NCI-H1092 (cell line): ENCODE measurements around the gene AP1S3.
"Not testable (repeated sequence)": the region's sequence is repeated elsewhere in the genome, so short reads cannot be mapped to it uniquely, and the experiment has no call there.

Experiments used
- DNase-seq: peaks from one replicate; lab custom pipeline; 2025; lab: John Stamatoyannopoulos, UW

AP1S3 gene

DNA sequence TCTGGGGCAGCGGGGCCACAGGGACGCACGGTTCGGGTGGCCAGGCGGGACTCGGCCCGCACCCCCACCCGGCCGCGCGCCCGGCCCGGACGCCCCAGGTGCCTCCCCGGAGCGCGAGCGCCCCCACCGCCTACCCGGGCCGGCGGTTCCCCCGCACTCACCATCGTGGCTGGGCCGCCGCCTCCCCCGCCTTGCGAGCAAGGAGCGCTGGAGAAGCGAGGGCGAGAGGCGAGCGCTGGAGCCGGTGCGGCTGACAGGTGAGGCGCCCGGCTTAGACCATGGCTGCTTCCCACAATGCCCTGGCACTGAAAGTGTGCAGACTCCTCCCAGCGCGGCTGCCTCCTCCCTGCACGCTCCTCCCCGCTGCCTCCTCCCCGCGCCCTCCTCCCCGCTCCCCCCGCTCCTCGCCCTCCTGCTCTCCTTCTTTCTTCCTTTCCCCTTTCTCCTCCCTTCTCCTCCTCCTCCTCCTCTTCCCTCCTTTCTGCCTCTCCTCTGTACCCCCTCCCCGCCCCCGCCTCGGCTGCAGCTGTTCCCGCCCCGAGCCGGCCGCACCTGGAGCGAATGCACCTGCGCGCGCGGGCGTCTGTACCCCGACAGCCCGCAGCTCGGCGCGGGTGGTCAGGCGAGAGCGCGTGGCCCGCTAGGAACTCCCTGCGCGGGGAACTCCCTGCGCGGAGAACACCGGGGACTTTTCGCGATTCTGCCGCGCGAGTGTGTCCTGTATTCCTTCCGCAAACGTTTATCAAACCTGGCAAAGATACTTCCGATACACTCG, at the start of gene AP1S3:
Gene AP1S3 (minus strand): TSS at position 296 of the 775 bp plus-strand sequence. CDS start 132 bp downstream, at position 164.
- DNase-seq: peak; percentile 48

DNA sequence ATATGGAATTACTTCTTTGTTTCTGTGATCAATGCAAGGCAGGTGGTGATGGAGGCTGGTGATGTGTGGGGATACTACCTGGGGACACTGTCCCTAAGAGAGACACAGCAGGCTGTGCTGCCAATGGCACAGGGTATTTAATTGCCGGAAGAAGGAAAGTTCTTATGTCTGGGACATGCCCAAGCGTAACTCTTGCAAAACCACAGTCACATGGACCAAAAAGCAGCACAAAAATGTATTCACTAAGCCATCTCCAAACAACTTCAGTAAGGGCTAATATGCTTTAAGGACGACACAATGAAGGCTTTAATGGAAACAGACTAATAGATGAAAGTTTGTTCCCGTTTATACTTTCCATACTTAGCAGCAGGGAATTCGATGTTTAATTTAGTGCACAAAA, 49.7 kb upstream of the AP1S3 start:
- DNase-seq: no peak

DNA sequence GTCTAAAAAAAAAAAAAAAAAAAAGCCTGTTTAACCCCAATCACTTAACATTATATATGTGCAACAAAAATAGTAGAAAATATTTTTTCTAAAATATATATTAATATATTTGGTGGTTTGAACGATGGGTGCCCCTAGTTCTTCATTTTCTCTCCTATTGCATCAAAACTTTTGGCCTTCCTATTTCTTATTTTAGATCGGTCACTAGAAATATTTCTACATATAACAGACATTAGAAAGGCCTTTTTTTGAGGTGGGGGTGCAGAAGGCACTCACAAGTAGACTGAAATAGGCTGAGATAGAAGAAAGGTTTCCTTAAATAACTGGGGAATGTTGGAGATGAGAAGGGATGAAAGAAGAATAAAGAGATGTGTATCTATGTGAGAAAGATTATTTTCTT, 49.3 kb upstream of the AP1S3 start:
- DNase-seq: no peak

DNA sequence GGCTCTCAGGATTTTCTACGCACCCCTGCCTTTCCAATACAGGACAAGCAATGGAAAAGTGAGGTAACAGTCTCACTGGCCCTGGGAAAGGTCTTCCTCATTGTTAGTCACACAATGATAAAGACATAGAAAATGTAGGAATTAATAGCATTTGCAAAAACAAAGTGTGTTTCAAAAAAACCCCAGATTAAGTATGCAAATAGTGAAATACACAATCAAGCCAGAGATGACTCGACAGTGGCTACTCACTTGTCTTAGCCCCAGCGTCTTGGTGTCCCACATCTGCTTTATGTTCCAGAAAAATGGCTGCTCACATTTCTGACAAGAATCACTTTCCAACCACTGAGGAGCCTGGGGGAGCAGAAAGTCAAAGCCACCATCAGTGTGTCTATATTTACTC, 47.0 kb upstream of the AP1S3 start:
- no peak for DNase-seq

DNA sequence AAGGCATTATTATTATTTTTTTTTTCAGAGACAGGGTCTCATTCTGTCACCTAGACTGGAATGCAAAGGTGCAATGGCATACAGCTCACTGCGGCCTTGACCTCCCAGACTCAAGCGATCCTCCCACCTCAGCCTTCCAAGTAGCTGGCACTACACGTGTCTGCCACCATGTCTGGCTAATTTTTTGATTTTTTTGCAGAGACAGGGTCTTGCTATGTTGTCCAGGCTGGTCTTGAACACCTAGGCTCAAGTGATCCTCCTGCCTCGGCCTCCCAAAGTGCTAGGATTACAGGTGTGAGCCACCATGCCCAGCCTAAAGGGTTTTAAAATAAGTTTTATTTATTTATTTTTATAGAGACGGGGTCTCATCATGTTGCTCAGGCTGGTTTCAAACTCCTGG, 45.3 kb upstream of the AP1S3 start:
- DNase-seq: no peak

DNA sequence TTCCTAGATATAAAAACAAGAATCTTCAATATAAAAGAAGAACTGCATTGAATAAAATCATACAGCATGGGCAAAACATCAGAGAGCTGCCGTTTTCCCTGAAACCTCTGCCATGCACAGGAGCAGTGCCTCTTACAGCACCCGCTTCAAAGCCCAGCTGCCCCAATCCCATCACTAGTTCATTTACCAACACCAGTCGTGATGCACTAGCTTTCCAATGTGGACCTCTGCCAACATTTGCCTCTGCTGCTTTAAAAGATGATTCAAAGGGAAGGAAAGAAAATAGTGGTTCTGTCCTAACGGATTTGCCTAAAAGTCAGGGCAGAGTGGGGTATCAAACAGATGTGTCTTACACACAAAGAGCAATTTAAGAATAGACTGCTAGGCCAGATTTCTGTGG, 43.4 kb upstream of the AP1S3 start:
- DNase-seq: no peak

DNA sequence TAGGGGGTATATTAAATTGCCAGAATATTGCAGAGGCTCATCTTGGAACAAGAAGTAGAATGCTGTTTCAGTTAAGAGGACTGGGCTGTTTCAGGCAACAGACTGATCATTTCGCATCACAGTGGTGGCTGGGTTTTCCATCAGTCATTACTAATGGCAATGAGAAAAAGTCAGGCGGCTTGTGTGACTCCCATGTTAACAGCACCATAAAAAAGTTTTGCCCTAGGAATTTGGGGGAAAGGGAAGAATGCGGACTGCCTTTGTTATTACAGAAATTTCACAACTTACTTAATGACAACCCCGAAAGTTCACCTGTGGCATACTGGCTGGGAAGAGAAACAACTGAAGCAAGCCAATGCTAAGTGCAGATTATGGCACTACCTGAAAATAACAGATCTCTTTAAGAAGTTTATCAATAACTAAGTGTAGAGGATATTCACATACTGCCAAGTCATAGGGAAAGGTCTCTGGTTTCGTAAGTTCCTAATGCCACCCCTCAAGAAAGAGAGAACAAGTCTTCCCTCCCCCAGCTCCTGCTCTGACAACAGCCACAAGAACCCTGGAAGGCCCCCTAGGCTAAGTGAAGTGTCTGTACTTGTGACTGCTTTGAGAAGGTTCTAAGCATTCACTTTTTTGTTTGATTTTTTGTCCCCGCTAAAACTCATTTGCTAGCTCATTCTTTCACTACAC, 40.5 kb upstream of the AP1S3 start:
- no peak for DNase-seq

DNA sequence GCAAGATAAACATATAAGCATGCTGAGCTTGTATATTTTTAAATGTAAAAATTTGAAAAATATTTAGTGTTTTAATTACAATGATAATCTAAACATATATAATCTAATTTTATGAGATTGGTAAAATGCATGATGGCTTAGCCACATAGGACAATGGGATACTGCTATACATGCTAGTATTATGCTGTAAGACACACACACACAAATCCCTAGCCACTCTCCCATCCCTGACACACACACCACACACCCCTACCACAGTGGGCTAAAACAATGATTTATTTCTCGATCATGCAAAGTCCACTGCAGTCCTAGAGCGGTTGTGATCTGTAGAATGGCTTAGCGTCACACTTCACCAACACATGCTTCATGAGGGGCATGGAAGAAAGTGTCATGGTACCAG, 36.3 kb upstream of the AP1S3 start:
- DNase-seq: no peak

DNA sequence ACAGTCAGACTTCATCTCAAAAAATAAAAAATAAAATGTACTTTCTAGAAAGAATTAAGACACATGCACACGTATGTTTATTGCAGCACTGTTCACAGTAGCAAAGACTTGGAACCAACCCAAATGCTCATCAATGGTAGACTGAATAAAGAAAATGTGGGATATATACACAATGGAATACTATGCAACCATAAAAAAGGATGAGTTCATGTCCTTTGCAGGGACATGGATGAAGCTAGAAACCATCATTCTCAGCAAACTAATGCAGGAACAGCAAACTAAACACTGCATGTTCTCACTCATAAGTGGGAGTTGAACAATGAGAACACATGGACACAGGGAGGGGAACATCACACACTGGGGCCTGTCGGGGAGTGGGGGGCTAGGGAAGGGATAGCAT, 35.4 kb upstream of the AP1S3 start:
- DNase-seq: not testable (repeated sequence)

DNA sequence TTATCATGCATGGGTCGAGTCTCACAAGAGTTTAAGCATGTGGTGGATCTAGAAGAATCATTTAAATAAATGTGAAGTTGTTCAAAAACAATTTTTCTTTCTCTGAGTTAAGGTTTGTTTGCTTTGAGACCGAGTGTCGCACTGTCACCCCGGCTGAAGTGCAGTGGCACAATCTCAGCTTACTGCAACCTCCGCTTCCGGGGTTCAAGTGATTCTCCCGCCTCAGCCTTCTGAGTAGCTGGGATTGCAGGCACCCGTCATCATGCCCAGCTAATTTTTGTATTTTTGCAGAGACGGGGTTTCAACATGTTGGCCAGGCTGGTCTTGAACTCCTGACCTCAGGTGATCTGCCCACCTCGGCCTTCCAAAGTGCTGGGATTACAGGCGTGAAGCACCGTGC, 34.3 kb upstream of the AP1S3 start:
- not testable (repeated sequence) for DNase-seq

DNA sequence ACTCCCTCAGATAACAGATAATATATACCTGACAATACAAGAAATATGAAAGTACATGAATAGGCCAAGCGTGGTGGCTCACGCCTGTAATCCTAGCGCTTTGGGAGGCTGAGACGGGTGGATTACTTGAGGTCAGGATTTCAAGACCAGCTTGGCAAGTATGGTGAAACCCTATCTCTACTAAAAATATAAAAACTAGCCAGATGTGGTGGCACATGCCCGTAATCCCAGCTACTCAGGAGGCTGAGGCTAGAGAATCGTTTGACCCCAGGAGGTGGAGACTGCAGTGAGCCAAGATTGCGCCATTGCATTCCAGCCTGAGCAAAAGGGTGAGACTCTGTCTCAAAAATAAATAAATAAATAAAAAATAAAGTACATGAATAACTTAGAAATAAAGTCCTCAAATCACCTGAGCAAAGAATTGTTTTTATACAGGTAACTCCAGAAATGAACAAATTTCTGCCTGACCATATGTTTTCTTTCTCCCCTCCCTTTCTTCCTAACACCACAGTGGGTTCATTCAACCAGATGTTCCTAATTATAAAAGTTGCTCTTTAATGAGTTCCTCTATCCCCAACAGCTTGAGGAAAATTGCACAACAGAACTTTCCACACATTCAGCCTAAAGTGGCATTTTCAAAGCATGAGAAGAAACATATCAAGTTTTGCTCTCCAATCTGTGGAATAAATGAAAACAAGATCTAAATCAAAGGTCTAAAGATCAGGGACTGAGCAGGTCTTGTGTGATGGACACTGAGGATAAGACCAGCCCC, 33.6 kb upstream of the AP1S3 start:
- no peak for DNase-seq

DNA sequence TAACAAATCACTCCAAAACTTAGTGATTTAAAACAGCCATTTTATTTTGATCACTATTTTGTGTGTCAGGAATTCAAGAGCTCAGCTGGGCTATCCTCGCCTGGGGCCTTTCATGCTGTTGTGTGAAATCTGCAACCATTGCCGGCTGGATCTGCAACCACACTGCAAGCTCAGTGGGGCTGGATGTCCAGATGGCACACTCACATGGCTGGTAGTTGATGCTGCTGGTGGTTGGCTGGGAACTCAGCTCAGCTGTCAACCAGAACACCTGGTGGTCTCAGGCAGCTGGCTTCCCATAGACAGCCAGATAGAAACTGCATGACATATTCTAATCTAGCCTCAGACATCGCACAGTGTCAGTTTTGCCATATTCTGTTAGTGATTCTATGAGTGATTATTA, 30.6 kb upstream of the AP1S3 start:
- no peak for DNase-seq

DNA sequence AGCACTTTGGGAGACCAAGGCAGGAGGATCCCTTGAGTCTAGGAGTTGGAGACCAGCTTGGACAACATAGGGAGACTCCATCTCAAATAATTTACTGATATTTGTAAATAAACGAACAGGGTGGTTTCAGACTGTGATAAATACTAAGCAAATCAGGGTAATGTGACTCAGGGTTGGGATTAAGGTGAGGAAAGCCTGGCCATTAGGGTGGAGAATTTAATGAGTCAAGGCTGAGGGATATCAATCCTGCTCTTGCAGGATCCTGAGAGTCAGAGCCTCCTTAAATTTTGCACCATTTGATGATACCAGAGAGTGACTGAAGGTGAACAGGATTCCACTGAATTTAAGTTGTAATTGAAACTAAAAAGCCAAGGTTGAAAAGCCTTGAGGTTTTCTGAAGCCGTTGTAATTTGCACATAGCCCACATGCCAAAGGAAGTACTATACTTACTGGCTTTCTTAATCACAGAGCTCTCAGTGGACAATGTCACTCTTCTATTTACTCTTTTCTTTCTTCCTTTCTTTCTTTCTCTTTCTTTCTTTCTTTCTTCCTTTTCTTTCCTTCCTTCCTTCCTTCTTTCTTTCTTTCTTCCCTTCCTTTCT, 28.6 kb upstream of the AP1S3 start:
- DNase-seq: no peak

DNA sequence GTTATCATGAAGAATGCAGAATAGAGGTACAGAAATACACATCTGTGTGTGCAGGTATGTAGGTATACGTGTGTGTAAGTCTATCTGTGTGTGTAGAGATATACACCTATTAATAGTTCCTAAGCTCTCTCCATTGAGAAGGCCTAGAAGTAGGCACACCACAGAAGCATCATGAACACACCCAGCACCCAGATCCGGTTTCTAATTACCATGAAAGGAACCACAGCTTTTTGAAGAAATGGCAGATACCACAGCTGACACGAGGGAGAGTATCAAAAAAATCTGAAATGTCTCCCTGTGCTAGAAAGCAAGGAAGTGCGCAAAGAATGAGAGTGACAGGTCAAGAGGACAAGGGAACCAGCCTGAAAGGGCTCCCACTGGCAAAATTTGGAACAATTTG, 27.7 kb upstream of the AP1S3 start:
- no peak for DNase-seq

DNA sequence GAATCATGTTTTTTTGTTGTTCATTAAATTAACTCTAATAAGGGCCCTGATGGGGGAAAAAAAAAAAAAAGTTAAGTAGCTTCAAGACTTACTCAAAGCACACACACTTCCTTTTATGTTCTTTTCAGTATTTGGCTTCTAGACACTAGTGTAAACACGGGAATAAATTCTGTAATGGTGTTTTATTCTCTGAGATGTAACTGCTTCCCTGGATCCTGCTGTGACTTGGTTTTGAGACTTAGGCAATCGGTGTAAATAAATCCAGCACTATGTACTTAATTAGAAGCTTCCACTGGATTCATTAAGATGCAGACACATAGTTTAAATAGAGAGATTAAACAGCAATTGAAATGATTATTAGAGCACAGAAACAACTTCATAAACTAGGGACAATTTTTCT, 26.1 kb upstream of the AP1S3 start:
- no peak for DNase-seq

DNA sequence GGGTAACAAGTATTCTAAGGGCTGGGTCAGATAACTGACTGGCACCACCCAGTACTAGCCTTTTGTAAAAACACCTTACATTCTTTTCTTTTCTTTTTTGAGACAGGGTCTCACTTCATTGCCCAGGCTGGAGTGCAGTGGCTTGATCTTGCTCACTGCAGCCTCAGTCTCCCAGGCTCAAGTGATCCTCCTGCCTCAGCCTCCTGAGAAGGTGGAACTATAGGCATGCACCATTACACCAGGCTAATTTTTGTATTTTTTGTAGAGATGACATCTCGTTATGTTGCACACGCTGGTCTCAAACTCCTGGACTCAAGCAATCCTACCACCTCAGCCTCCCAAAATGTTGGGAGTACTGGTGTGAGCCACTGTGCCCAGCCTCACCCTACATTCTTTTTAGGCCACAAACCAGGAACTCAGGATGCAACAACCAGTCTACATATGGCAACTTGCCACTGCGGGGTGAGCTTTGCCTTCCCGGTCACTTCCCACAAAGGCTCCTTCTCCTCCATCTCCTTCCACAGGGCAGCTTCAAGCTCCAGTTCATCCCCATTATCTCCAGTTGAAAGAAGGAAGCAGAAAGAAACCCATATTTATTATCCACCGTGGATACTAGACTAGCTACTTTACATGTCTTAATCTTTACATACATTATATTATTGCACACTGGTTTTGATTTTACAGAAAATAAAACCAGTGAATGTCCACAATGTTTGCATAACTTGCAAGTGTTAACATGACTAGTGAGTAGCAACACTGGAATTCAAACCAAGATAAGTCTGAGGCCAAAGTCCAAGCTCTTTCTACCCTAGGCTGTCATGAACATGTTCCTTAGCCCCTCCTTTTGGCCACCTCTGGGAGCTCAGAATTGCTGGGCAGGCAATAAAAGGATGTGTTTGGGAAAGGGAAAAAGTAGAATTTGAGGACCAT, 23.7 kb upstream of the AP1S3 start:
- no peak for DNase-seq

DNA sequence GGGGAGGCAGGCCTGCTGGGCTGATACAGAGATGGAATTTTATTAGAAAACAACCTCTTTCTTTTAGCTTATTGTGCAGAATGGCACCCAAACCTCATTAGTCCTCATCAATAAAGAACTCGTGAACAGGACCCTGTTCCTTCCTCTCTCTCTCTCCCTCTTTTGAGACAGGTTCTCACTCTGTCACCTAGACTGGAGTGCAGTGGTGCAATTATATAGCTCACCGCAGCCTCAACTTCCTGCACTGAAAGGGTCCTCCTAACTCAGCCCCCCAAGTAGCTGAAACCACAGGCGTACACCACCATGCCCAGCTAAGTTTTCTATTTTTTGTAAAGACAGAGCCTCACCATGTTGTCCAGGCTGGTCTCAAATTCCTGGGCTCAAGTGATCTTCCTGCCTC, 21.7 kb upstream of the AP1S3 start:
- DNase-seq: no peak

DNA sequence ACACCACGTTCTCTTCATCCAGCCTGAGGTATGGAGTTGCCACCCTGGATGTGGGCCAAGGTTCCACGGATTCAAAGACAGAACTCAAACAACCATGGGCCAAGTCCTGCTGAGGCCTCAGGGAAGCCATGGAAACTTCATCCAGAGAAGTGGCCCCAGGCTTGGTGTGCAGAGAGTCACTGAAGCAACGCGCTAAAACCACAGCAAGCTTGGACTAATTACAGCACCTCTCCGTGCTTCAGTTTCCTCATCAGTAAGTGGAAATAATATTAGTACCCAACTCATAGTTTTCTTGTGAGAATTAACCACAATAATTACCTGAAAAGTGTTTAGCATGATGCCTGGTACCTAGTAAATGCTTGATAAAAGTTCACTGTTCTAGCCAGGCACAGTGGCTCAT, 19.2 kb upstream of the AP1S3 start:
- no peak for DNase-seq

DNA sequence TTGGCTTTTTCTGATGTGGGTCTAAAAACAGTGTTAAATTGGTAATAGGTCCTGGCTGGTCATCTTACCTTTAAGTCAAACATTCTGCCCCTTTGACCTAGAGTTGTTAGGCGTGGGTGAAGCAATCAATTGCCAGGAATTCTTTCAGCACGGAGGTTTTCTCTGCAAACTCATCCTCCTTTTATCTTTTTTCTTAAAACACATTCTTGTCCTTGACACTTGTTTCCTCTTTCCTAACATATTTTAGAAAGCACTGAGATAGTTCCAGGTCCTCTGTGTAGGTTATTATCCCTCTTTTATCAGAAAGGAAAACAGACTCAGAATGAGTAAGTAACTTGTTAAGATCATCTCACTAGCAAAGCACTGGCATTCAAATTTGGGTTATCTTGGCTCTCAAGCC, 18.6 kb upstream of the AP1S3 start:
- DNase-seq: no peak

DNA sequence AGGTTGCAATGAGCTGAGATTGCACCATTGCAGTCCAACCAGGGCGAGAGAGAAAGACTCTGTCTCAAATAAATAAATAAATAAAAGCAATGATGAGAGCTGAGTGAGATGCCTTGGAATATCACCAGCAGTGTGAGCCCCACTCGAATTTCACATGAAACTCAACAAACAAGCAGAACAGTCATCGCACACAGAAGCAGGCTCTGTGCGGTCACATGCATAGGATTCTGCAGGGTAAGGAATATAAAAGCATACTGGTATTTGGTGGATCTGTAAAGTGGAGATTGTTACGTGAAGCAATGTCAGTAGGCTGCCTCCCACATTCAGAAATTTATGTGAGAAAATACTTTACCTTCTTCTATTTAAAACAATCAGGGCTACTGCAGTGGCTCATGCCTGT, 18.0 kb upstream of the AP1S3 start:
- DNase-seq: no peak

DNA sequence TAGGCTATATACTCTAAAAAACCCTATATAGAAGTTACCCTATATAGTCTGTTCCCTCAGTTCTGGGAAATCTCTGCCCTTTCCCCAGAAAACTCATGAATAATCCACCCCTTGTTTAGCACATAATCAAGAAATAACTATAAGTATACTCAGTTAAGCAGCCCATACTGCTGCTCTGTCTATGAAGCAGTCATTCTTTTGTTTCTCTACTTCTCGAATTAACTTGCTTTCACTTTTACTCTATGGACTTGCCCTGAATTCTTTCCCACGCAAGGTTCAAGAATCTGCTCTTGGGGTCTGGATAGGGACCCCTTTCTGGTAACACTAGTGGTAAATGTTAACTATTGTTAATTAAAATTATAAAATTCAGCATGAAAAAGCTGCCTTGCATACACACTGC, 17.4 kb upstream of the AP1S3 start:
- no peak for DNase-seq
